Measurements from ENCODE around the gene MRPL14.

The MRPL14 gene

GRCh38 chr6:44066394-44067172 lies 60.7 kb downstream of the MRPL14 start:
- peak overlapping the region; percentile 69 to 76 for H3K18ac ChIP-seq (ENCODE audit: low read depth in 1 of 2, low read length in 2 of 2)
- peak overlapping the region; percentile 85 to 97 for H2BK12ac ChIP-seq (ENCODE audit: low read length in 2 of 2)
- H3K36me3 ChIP-seq (ENCODE audit: control insufficient read depth in 1 of 2, insufficient read depth in 2 of 2, low read depth in 1 of 2, low read length in 2 of 2), result no peaks in the 10 kb centered on the region
- no peaks in the 10 kb centered on the region for H3K27me3 ChIP-seq (ENCODE audit: control insufficient read depth in 1 of 2, insufficient read depth in 1 of 2, low read length in 2 of 2)
- H3K4me2 ChIP-seq (ENCODE audit: low read length, poor library complexity, severe bottlenecking), result no peak overlapping the region
- no peaks in the 10 kb centered on the region for H3K9me3 ChIP-seq (ENCODE audit: control insufficient read depth, low read length)
- peak overlapping the region; percentile 67 for H2AK5ac ChIP-seq (ENCODE audit: low read length, severe bottlenecking)
- H3K4me1 ChIP-seq (ENCODE audit: control insufficient read depth, insufficient read depth, low read depth, low read length), result peaks cover 37% of the 10 kb centered on the region
- H4K91ac ChIP-seq (ENCODE audit: low read length), result peak overlapping the region; percentile 93
- H3K79me1 ChIP-seq (replicated peaks; ENCODE audit: low read length, poor library complexity, severe bottlenecking), result no peaks in the 10 kb centered on the region
- WGBS, result 92% methylated on average over 6 of the region's 6 CpGs
- no peak overlapping the region for H3K9ac ChIP-seq (ENCODE audit: low read length)
- peak overlapping the region; percentile 32 to 84 for H3K4ac ChIP-seq (ENCODE audit: low read depth in 1 of 2, low read length in 2 of 2)
- H2BK15ac ChIP-seq (ENCODE audit: low read depth, poor library complexity, severe bottlenecking), result peak overlapping the region; percentile 86
- no peak overlapping the region for H3K27ac ChIP-seq (ENCODE audit: low read length, poor library complexity, severe bottlenecking)
- H2BK5ac ChIP-seq (ENCODE audit: low read depth, low read length, poor library complexity, severe bottlenecking), result no peak overlapping the region
- H3K14ac ChIP-seq (ENCODE audit: low read length in 2 of 2), result peak overlapping the region in 1 of 2 experiments; percentile 69
- H3K23ac ChIP-seq (ENCODE audit: low read length in 2 of 2), result no peak overlapping the region
- peak overlapping the region; percentile 61 for H2BK120ac ChIP-seq (ENCODE audit: low read depth, low read length)
- H4K8ac ChIP-seq (ENCODE audit: low read length), result peak overlapping the region; percentile 67
- no peak overlapping the region for H2AFZ ChIP-seq (ENCODE audit: low read depth, low read length)
- DNase-seq, result no peak
- no peak overlapping the region for H3K4me3 ChIP-seq (ENCODE audit: insufficient read depth in 1 of 2, low read depth in 1 of 2, low read length in 2 of 2)

- peak overlapping the region; percentile 29 for H2BK120ac ChIP-seq (ENCODE audit: low read depth, low read length)
- H3K4me2 ChIP-seq (ENCODE audit: low read length, poor library complexity, severe bottlenecking), result no peak overlapping the region
- no peak overlapping the region for H3K4me3 ChIP-seq (ENCODE audit: insufficient read depth in 1 of 2, low read depth in 1 of 2, low read length in 2 of 2)
- H3K4ac ChIP-seq (ENCODE audit: low read depth in 1 of 2, low read length in 2 of 2), result peak overlapping the region; percentile 27 to 48
- H2AK5ac ChIP-seq (ENCODE audit: low read length, severe bottlenecking), result peak overlapping the region; percentile 24
- H2BK12ac ChIP-seq (ENCODE audit: low read length in 2 of 2), result peak overlapping the region; percentile 55 to 97
- H3K36me3 ChIP-seq (ENCODE audit: control insufficient read depth in 1 of 2, insufficient read depth in 2 of 2, low read depth in 1 of 2, low read length in 2 of 2), result no peaks in the 10 kb centered on the region
- H4K8ac ChIP-seq (ENCODE audit: low read length), result peak overlapping the region; percentile 45
- H3K18ac ChIP-seq (ENCODE audit: low read depth in 1 of 2, low read length in 2 of 2), result peak overlapping the region; percentile 84 to 85
- H3K27me3 ChIP-seq (ENCODE audit: control insufficient read depth in 1 of 2, insufficient read depth in 1 of 2, low read length in 2 of 2), result no peaks in the 10 kb centered on the region
- peak overlapping the region in 1 of 2 experiments; percentile 35 for H3K14ac ChIP-seq (ENCODE audit: low read length in 2 of 2)
- H4K91ac ChIP-seq (ENCODE audit: low read length), result peak overlapping the region; percentile 76
- H2BK15ac ChIP-seq (ENCODE audit: low read depth, poor library complexity, severe bottlenecking), result peak overlapping the region; percentile 82
- no peak overlapping the region for H3K27ac ChIP-seq (ENCODE audit: low read length, poor library complexity, severe bottlenecking)
- H3K9ac ChIP-seq (ENCODE audit: low read length), result peak overlapping the region; percentile 22
- H3K9me3 ChIP-seq (ENCODE audit: control insufficient read depth, low read length), result no peaks in the 10 kb centered on the region
- H2AFZ ChIP-seq (ENCODE audit: low read depth, low read length), result no peak overlapping the region
- no peaks in the 10 kb centered on the region for H3K79me1 ChIP-seq (replicated peaks; ENCODE audit: low read length, poor library complexity, severe bottlenecking)
- DNase-seq, result no peak
- H2BK5ac ChIP-seq (ENCODE audit: low read depth, low read length, poor library complexity, severe bottlenecking), result no peak overlapping the region
- WGBS, result 96% methylated on average over 12 of the region's 13 CpGs
- H3K4me1 ChIP-seq (ENCODE audit: control insufficient read depth, insufficient read depth, low read depth, low read length), result peaks cover 43% of the 10 kb centered on the region
- no peak overlapping the region for H3K23ac ChIP-seq (ENCODE audit: low read length in 2 of 2)
Measured at GRCh38 chr6:44065443-44066140, 61.7 kb downstream of the MRPL14 start.

- H2BK15ac ChIP-seq (ENCODE audit: low read depth, poor library complexity, severe bottlenecking), result peak overlapping the region; percentile 82
- no peak for DNase-seq
Measured at GRCh38 chr6:44064948-44065272, 62.3 kb downstream of the MRPL14 start.

More at GRCh38 chr6:44064948-44065272, 62.3 kb downstream of the MRPL14 start:
- Histone ChIP-seq H4K8ac (ENCODE audit: low read length) (peak overlapping the region; percentile 64), H2AK5ac (ENCODE audit: low read length, severe bottlenecking) (no peak overlapping the region), H3K18ac (ENCODE audit: low read depth in 1 of 2, low read length in 2 of 2) (peak overlapping the region; percentile 71 to 84), H2BK12ac (ENCODE audit: low read length in 2 of 2) (peak overlapping the region; percentile 55 to 97), H3K27me3 (ENCODE audit: control insufficient read depth in 1 of 2, insufficient read depth in 1 of 2, low read length in 2 of 2) (no peaks in the 10 kb centered on the region), H4K91ac (ENCODE audit: low read length) (peak overlapping the region; percentile 76), H3K14ac (ENCODE audit: low read length in 2 of 2) (peak overlapping the region in 1 of 2 experiments; percentile 12), H2BK5ac (ENCODE audit: low read depth, low read length, poor library complexity, severe bottlenecking) (no peak overlapping the region), H3K4me1 (ENCODE audit: control insufficient read depth, insufficient read depth, low read depth, low read length) (peaks cover 44% of the 10 kb centered on the region), H3K4me2 (ENCODE audit: low read length, poor library complexity, severe bottlenecking) (no peak overlapping the region), H3K4ac (ENCODE audit: low read depth in 1 of 2, low read length in 2 of 2) (peak overlapping the region; percentile 27 to 48), H3K9ac (ENCODE audit: low read length) (peak overlapping the region; percentile 67), H2AFZ (ENCODE audit: low read depth, low read length) (no peak overlapping the region), H3K79me1 (replicated peaks; ENCODE audit: low read length, poor library complexity, severe bottlenecking) (no peaks in the 10 kb centered on the region), H3K36me3 (ENCODE audit: control insufficient read depth in 1 of 2, insufficient read depth in 2 of 2, low read depth in 1 of 2, low read length in 2 of 2) (no peaks in the 10 kb centered on the region), H3K23ac (ENCODE audit: low read length in 2 of 2) (no peak overlapping the region), H3K4me3 (ENCODE audit: insufficient read depth in 1 of 2, low read depth in 1 of 2, low read length in 2 of 2) (no peak overlapping the region), H2BK120ac (ENCODE audit: low read depth, low read length) (peak overlapping the region; percentile 56), H3K27ac (ENCODE audit: low read length, poor library complexity, severe bottlenecking) (no peak overlapping the region), H3K9me3 (ENCODE audit: control insufficient read depth, low read length) (no peaks in the 10 kb centered on the region)
- WGBS, result 97% methylated on average over 3 of the region's 3 CpGs
